ENCODE measurements around the gene PHKG2.

The PHKG2 gene

DNA sequence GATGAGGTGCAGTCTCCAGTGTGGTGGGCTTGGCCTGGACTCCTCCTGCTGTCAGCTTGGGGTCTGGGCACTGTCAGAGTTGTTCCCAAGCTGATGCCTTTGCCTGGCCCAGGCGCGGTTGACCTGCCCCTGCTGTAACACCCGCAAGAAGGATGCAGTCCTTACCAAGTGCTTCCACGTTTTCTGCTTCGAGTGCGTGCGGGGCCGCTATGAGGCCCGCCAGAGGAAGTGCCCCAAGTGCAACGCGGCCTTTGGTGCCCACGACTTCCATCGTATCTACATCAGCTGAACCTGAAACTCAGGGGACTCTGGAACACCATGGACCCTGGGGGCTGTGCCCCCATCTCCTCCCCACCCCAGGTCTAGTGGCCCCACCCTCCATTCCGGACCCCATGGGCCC lies 25.6 kb downstream of the PHKG2 start:
- Histone ChIP-seq H3K36me3 (replicated peaks; ENCODE audit: insufficient read depth, low read length) (no peaks in the 10 kb centered on the region; the same call in 1 of the 2 replicates), H3K4me1 (ENCODE audit: low read length) (no peaks in the 10 kb centered on the region), H3K79me2 (ENCODE audit: low read length) (no peaks in the 10 kb centered on the region)

DNA sequence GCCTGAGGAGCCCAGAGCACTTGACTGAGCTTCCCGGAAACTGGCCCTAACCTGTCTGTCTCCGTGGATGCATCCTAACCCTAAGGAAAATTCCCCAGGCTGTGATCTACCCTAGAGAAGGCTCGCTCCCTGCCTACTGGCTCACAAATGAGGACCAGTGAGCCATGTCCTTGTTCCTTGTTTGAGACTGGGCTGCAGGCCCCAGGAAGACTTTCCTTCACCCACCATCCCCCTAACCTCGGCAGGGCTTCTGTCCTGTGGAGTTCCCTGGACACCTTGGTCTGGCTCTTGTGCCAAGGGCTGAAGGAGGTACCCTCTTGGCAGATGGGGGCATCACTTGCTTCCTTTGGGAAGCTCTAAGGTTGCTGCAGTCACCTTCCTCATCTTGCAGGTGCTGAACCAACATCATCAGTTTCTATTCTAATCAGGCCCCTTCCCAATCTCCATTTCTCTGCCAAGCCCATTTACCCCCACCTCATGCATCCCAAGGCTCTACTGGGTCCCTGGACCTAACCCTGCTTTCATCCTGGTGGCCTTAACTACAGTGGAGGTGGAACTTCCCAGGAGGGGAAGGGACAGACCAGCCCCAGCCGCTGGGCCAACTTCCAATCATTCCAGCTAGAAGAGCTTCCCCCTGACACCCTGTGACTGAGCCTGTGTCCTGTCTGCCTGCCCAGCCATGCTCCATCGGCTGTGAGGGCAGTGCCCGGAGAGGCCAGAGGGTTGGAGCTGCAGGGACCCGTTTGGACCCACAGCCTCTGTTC lies 26.3 kb downstream of the PHKG2 start:
- no peaks in the 10 kb centered on the region for H4K20me1 ChIP-seq (ENCODE audit: insufficient read depth, low read length)

More for the DNA sequence above, 25.6 kb downstream of the PHKG2 start:
- Histone ChIP-seq H3K9me2 (replicated peaks; ENCODE audit: insufficient read depth, low read length) (no peaks in the 10 kb centered on the region), H3K27me3 (replicated peaks; ENCODE audit: insufficient read depth, low read length) (no peaks in the 10 kb centered on the region), H3K9me3 (replicated peaks; ENCODE audit: insufficient read depth, low read length) (no peaks in the 10 kb centered on the region), H3K27ac (ENCODE audit: low read length) (no peak overlapping the region), H4K20me1 (ENCODE audit: insufficient read depth, low read length) (no peaks in the 10 kb centered on the region), H3K9ac (ENCODE audit: low read length) (no peak overlapping the region), H2AFZ (ENCODE audit: low read length) (no peak overlapping the region), H3K4me2 (ENCODE audit: low read depth, low read length) (no peak overlapping the region), H3K4me3 (ENCODE audit: low read length) (no peak overlapping the region), H3F3A (ENCODE audit: insufficient read depth, low read length) (no peaks in the 10 kb centered on the region)
- no peak for DNase-seq
- TF ChIP-seq, protein P1, sequence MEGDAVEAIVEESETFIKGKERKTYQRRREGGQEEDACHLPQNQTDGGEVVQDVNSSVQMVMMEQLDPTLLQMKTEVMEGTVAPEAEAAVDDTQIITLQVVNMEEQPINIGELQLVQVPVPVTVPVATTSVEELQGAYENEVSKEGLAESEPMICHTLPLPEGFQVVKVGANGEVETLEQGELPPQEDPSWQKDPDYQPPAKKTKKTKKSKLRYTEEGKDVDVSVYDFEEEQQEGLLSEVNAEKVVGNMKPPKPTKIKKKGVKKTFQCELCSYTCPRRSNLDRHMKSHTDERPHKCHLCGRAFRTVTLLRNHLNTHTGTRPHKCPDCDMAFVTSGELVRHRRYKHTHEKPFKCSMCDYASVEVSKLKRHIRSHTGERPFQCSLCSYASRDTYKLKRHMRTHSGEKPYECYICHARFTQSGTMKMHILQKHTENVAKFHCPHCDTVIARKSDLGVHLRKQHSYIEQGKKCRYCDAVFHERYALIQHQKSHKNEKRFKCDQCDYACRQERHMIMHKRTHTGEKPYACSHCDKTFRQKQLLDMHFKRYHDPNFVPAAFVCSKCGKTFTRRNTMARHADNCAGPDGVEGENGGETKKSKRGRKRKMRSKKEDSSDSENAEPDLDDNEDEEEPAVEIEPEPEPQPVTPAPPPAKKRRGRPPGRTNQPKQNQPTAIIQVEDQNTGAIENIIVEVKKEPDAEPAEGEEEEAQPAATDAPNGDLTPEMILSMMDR (IDR thresholded peaks at IDR 0.05; ENCODE audit: low read length): no peak
- no peak for TF ChIP-seq EZH2phosphoT487 (IDR thresholded peaks at IDR 0.05; ENCODE audit: low read length)
- no peak for TF ChIP-seq EZH2 (optimal IDR thresholded peaks at IDR 0.05; ENCODE audit: low read depth, low read length)

DNA sequence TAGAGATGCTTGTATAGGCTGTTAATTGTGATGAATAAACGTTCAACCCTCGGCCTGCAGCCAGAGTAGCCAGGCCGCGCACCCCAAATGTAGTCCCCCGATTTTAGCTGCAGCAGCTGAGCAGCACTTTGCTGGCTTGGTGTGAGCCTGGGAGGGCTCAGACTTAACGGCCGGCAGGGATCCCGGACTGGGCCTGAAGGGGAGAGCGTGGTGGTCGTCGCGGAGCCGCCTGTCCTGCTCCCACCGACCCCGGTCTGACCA lies 26.8 kb downstream of the PHKG2 start:
- TF ChIP-seq, protein P1 (IDR thresholded peaks at IDR 0.05; ENCODE audit: low read length): no peak
- no peak for TF ChIP-seq EZH2phosphoT487 (IDR thresholded peaks at IDR 0.05; ENCODE audit: low read length)
- TF ChIP-seq EZH2 (optimal IDR thresholded peaks at IDR 0.05; ENCODE audit: low read depth, low read length): no peak
- Histone ChIP-seq H2AFZ (ENCODE audit: low read length) (peak overlapping the region; percentile 11; the same call in 1 of the 2 replicates), H3K27ac (ENCODE audit: low read length) (no peak overlapping the region), H3K9me3 (replicated peaks; ENCODE audit: insufficient read depth, low read length) (no peaks in the 10 kb centered on the region), H3K27me3 (replicated peaks; ENCODE audit: insufficient read depth, low read length) (no peaks in the 10 kb centered on the region), H3K4me2 (ENCODE audit: low read depth, low read length) (peak overlapping the region; percentile 93), H3K4me3 (ENCODE audit: low read length) (peak overlapping the region; percentile 69), H3K4me1 (ENCODE audit: low read length) (no peaks in the 10 kb centered on the region), H3K36me3 (replicated peaks; ENCODE audit: insufficient read depth, low read length) (no peaks in the 10 kb centered on the region; the same call in 1 of the 2 replicates), H3F3A (ENCODE audit: insufficient read depth, low read length) (no peaks in the 10 kb centered on the region), H3K9me2 (replicated peaks; ENCODE audit: insufficient read depth, low read length) (no peaks in the 10 kb centered on the region), H3K79me2 (ENCODE audit: low read length) (no peaks in the 10 kb centered on the region), H3K9ac (ENCODE audit: low read length) (peak overlapping the region; percentile 71), H4K20me1 (ENCODE audit: insufficient read depth, low read length) (no peaks in the 10 kb centered on the region)
- no peak for DNase-seq

More for the DNA sequence above, 26.3 kb downstream of the PHKG2 start:
- no peaks in the 10 kb centered on the region for H3K9me3 ChIP-seq (replicated peaks; ENCODE audit: insufficient read depth, low read length)
- H3K9ac ChIP-seq (ENCODE audit: low read length): no peak overlapping the region; the same call in 1 of the 2 replicates
- TF ChIP-seq, protein P1 (IDR thresholded peaks at IDR 0.05; ENCODE audit: low read length): no peak
- no peak for TF ChIP-seq EZH2phosphoT487 (IDR thresholded peaks at IDR 0.05; ENCODE audit: low read length)
- no peak for TF ChIP-seq EZH2 (optimal IDR thresholded peaks at IDR 0.05; ENCODE audit: low read depth, low read length)
- DNase-seq: no peak
- no peak overlapping the region for H3K27ac ChIP-seq (ENCODE audit: low read length)
- no peaks in the 10 kb centered on the region for H3K79me2 ChIP-seq (ENCODE audit: low read length)
- no peaks in the 10 kb centered on the region; the same call in 1 of the 2 replicates for H3K36me3 ChIP-seq (replicated peaks; ENCODE audit: insufficient read depth, low read length)
- no peaks in the 10 kb centered on the region for H3K27me3 ChIP-seq (replicated peaks; ENCODE audit: insufficient read depth, low read length)
- H3K4me3 ChIP-seq (ENCODE audit: low read length): peak overlapping the region; percentile 69
- H3K4me1 ChIP-seq (ENCODE audit: low read length): no peaks in the 10 kb centered on the region
- H3F3A ChIP-seq (ENCODE audit: insufficient read depth, low read length): no peaks in the 10 kb centered on the region
- no peak overlapping the region for H2AFZ ChIP-seq (ENCODE audit: low read length)
- H3K9me2 ChIP-seq (replicated peaks; ENCODE audit: insufficient read depth, low read length): no peaks in the 10 kb centered on the region
- H3K4me2 ChIP-seq (ENCODE audit: low read depth, low read length): peak overlapping the region; percentile 93
